Nephron progenitor cell (in vitro differentiated cells): ENCODE results near the gene TAGLN3.

Source experiments
- DNase-seq: peaks from one replicate; pipeline ENCODE4 v3.0.0; 2021
- H3K27ac Mint-ChIP-seq: 2 replicates; pipeline ENCODE4 v1.8.0; 2021; ENCODE audit warnings: mild to moderate bottlenecking, moderate library complexity, mixed read lengths
- H3K27me3 Mint-ChIP-seq: 2 replicates; pipeline ENCODE4 v1.8.0; 2021; ENCODE audit warnings: mild to moderate bottlenecking, low read depth, mixed read lengths; ENCODE audit not compliant: poor library complexity
- H3K36me3 Mint-ChIP-seq: 2 replicates; pipeline ENCODE4 v1.8.0; 2021; ENCODE audit warnings: low read depth, mixed read lengths
- H3K4me1 Mint-ChIP-seq: 2 replicates; pipeline ENCODE4 v1.8.0; 2021; ENCODE audit warnings: mixed read lengths
- H3K4me3 Mint-ChIP-seq: 2 replicates; pipeline ENCODE4 v1.8.0; 2021; ENCODE audit warnings: mild to moderate bottlenecking, moderate library complexity, mixed read lengths
- H3K9me3 Mint-ChIP-seq: 2 replicates; pipeline ENCODE4 v1.8.0; 2021; ENCODE audit warnings: mild to moderate bottlenecking, moderate library complexity, mixed read lengths
- TF ChIP-seq, protein P1 (sequence below): fragments of 200-600 bp; sonication (generic); IDR thresholded peaks from 2 replicates; pipeline ENCODE4 v1.5.0; 2021; ENCODE audit warnings: antibody characterized with exemption

Gene TAGLN3

DNA sequence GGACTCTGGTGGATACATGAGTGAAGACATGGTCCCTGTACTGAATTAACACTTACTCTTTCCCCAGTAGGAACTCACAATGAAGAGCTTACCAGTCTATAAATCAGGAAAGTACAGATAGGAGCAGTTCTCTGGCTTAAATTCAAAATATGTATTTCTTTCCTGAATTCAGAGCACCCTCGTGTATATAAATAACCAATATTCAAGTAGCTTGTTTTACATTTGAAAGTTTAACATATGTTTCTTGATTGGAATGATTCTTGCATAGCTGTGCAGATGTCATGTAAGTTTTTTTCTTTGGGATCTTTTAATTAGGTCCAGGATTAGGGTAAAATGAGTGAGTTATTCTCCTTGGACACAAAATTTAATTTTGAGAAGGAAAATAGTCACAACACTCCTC lies 21.0 kb downstream of the TAGLN3 start:
- TF ChIP-seq, protein P1, sequence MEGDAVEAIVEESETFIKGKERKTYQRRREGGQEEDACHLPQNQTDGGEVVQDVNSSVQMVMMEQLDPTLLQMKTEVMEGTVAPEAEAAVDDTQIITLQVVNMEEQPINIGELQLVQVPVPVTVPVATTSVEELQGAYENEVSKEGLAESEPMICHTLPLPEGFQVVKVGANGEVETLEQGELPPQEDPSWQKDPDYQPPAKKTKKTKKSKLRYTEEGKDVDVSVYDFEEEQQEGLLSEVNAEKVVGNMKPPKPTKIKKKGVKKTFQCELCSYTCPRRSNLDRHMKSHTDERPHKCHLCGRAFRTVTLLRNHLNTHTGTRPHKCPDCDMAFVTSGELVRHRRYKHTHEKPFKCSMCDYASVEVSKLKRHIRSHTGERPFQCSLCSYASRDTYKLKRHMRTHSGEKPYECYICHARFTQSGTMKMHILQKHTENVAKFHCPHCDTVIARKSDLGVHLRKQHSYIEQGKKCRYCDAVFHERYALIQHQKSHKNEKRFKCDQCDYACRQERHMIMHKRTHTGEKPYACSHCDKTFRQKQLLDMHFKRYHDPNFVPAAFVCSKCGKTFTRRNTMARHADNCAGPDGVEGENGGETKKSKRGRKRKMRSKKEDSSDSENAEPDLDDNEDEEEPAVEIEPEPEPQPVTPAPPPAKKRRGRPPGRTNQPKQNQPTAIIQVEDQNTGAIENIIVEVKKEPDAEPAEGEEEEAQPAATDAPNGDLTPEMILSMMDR, result no peak
- no peak overlapping the region for H3K27ac Mint-ChIP-seq
- H3K4me3 Mint-ChIP-seq, result no peak overlapping the region
- H3K27me3 Mint-ChIP-seq, result no peaks in the 10 kb centered on the region
- H3K9me3 Mint-ChIP-seq, result peaks cover 12% of the 10 kb centered on the region
- H3K36me3 Mint-ChIP-seq, result no peaks in the 10 kb centered on the region
- H3K4me1 Mint-ChIP-seq, result no peaks in the 10 kb centered on the region
- DNase-seq, result no peak

DNA sequence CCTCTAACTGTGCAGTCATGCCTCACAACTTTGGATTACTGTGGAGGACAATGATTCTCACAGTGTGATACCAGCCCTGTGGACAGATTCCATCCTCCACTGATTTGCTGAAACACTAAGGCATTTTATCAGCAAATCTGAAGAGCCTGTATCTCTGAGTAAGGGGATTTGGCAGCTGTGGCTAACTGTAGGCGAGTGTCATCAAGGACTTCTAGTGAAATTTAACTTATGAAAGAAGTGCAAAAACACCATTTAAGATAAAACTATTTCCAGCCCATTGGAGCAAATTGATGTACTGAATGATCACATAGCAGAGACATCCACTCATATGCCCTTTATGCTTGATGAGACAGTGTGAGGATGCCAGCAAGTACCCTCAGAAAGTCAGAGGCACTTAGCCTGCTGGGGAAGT lies 22.0 kb downstream of the TAGLN3 start:
- no peaks in the 10 kb centered on the region for H3K27me3 Mint-ChIP-seq

DNA sequence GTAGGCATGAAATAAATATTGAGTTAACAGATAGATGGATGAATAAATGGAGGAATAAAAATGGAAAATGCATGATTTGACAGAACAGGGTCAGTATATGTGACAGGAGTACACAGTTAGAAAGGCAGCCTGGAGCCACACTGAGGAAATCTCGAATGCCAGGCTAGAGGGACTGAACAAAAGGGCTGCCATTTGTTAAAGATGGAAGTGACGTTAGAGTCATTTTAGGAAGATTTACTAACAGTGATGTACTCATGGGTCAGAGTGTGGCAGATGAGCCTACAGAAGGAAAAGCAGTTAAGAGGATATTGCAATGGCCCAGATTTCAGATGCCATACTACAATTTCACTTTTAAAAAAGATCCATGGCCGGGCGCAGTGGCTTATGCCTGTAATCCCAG lies 28.4 kb downstream of the TAGLN3 start:
- Mint-ChIP-seq H3K27ac (no peak overlapping the region), H3K36me3 (peaks cover 1% of the 10 kb centered on the region), H3K27me3 (peaks cover 7% of the 10 kb centered on the region), H3K9me3 (peaks cover 5% of the 10 kb centered on the region), H3K4me1 (peaks cover 23% of the 10 kb centered on the region), H3K4me3 (no peak overlapping the region)
- TF ChIP-seq, protein P1, result no peak
- DNase-seq, result no peak

More for the DNA sequence above, 22.0 kb downstream of the TAGLN3 start:
- H3K4me1 Mint-ChIP-seq, result peaks cover 4% of the 10 kb centered on the region
- peaks cover 12% of the 10 kb centered on the region for H3K9me3 Mint-ChIP-seq
- H3K4me3 Mint-ChIP-seq, result no peak overlapping the region
- no peak for DNase-seq
- no peaks in the 10 kb centered on the region for H3K36me3 Mint-ChIP-seq
- H3K27ac Mint-ChIP-seq, result no peak overlapping the region
- TF ChIP-seq, protein P1, result no peak

DNA sequence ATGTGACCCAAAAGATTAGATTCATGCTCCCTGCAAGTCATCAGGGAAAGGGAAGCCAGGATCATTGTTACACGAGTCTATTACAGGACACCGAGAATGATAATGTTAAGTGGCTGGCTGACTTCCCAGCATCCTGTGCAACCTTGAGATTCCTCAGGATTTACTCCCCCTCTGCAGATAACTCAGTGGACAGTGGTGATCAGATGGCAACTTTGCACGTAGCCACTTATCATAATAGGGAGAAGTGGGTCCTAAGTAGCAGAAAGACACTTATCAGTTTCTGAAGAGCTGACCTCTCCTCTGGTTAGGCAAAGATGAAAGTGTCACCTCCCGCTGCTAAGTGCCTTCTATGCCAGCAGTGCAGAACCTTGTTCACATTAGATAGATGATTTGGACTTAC lies 29.1 kb downstream of the TAGLN3 start:
- H3K4me3 Mint-ChIP-seq, result no peak overlapping the region
- peaks cover 23% of the 10 kb centered on the region for H3K4me1 Mint-ChIP-seq
- peaks cover 6% of the 10 kb centered on the region for H3K36me3 Mint-ChIP-seq
- peaks cover 10% of the 10 kb centered on the region for H3K9me3 Mint-ChIP-seq
- peaks cover 7% of the 10 kb centered on the region for H3K27me3 Mint-ChIP-seq
- TF ChIP-seq, protein P1, result no peak
- H3K27ac Mint-ChIP-seq, result no peak overlapping the region
- no peak for DNase-seq

DNA sequence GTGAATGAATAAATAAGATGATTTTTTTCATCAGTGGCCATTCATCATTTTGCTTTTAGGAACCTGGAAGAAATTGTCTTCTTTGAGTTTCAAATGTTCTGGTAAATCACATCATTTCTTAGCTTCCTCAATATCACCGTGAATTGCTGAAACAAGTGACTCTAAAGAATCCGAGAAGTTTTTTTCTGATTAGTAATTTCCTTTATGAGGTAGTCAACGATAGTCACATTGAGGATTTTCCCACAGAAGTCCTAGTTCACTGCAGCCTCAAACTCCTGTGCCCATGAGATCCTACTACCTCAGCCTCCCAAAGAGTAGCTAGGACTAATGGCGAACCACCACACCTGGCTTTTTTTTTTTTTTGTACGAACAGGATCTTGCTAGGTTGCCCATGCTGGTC lies 32.2 kb downstream of the TAGLN3 start:
- H3K27me3 Mint-ChIP-seq, result peaks cover 7% of the 10 kb centered on the region
- H3K9me3 Mint-ChIP-seq, result peaks cover 17% of the 10 kb centered on the region
- peaks cover 33% of the 10 kb centered on the region for H3K4me1 Mint-ChIP-seq
- H3K27ac Mint-ChIP-seq, result no peak overlapping the region
- TF ChIP-seq, protein P1, result no peak
- no peak overlapping the region for H3K4me3 Mint-ChIP-seq
- DNase-seq, result no peak
- H3K36me3 Mint-ChIP-seq, result peaks cover 6% of the 10 kb centered on the region

DNA sequence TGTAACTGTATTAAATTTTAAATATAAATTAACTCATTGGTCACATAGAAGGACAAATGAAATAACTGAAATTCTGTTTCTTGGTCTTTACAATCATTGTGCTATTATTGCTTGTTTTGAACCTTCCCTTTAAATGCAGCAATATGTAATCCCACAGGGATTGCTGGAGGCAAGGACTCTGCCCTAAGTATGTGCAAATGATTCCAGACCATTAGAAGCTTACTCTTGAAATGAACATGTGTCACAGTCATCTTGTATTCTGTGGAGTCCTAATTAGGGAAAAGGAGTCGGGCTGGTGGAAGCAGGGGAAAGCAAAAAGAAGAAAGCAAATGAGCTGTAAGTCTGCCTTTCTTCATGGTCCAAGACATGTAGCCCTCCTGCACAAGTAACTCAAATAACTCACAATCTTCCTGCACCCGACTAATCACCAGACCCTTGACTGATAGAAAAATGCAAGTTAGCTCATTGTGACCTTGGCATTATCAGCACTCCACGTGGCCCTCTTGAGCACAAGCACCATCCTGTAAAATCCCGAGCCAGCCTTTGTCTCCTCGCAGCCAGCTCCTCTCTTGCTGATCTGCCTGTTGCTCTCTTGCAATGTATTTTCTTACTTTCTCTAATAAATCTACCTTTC lies 33.5 kb downstream of the TAGLN3 start:
- H3K9me3 Mint-ChIP-seq, result peaks cover 17% of the 10 kb centered on the region
- DNase-seq, result no peak
- TF ChIP-seq, protein P1, result no peak
- H3K36me3 Mint-ChIP-seq, result peaks cover 6% of the 10 kb centered on the region
- H3K4me1 Mint-ChIP-seq, result peaks cover 23% of the 10 kb centered on the region
- H3K27ac Mint-ChIP-seq, result no peak overlapping the region
- no peaks in the 10 kb centered on the region for H3K27me3 Mint-ChIP-seq
- no peak overlapping the region for H3K4me3 Mint-ChIP-seq
